ENCODE results near the gene B4GALT3.

DNA sequence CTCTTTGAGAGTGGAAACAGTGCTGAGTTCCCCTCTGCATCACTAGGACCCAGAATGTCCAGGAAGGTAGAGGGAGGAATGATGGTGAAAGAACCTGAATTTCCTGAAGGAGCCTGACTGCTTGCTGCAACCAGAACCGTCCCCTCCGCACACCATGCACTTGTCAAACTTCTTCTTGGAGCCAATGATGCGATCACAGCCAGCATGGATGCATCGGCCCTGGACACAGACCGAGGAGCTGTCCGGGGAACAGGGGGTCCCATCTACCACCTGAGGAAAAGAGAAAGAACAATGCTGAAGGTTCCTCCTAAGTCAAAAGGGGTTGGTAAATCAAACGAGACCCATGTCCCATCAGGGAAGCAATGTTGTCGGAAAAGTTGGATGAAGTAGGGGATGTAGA, 14.7 kb upstream of the B4GALT3 start:
- TF ChIP-seq, protein P1, sequence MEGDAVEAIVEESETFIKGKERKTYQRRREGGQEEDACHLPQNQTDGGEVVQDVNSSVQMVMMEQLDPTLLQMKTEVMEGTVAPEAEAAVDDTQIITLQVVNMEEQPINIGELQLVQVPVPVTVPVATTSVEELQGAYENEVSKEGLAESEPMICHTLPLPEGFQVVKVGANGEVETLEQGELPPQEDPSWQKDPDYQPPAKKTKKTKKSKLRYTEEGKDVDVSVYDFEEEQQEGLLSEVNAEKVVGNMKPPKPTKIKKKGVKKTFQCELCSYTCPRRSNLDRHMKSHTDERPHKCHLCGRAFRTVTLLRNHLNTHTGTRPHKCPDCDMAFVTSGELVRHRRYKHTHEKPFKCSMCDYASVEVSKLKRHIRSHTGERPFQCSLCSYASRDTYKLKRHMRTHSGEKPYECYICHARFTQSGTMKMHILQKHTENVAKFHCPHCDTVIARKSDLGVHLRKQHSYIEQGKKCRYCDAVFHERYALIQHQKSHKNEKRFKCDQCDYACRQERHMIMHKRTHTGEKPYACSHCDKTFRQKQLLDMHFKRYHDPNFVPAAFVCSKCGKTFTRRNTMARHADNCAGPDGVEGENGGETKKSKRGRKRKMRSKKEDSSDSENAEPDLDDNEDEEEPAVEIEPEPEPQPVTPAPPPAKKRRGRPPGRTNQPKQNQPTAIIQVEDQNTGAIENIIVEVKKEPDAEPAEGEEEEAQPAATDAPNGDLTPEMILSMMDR (IDR thresholded peaks at IDR 0.05) = no peak
- no peak for TF ChIP-seq POLR2A (IDR thresholded peaks at IDR 0.05)
- TF ChIP-seq POLR2AphosphoS5 (IDR thresholded peaks at IDR 0.05) = no peak
- TF ChIP-seq EP300 (IDR thresholded peaks at IDR 0.05) = no peak

Measured in upper lobe of left lung (tissue), 4 donors.